Vagina (tissue), 2 donors: ENCODE data around the gene CHMP2A. TPM values are rescaled to one million over a fixed set of nuclear protein-coding genes. Genes with fewer than 3 reads are reported as not detected.

ENCODE experiments used
- DNase-seq, 2 donors: peaks; one replicate each; pipeline ENCODE4 v3.0.0-alpha.2; 2017; ENCODE audit errors: extremely low spot score in 2 of 2
- H3K27ac ChIP-seq: fragments of 200-600 bp; sonication (generic); one replicate; pipeline ENCODE4 v1.5.1; 2019
- H3K27me3 ChIP-seq: fragments of 200-600 bp; sonication (generic); one replicate; pipeline ENCODE4 v1.5.1; 2019
- H3K36me3 ChIP-seq, 2 donors: fragments of 200-600 bp; sonication (generic); one replicate each; pipeline ENCODE4 v1.5.1; 2017 to 2019
- H3K4me1 ChIP-seq: fragments of 200-600 bp; sonication (generic); one replicate; pipeline ENCODE4 v1.5.1; 2019
- H3K4me3 ChIP-seq, 2 donors: fragments of 200-600 bp; sonication (generic); 1 replicate in 1 of 2; 2 replicates in 1 of 2; pipeline ENCODE4 v1.5.1; 2016 to 2019
- H3K9me3 ChIP-seq: fragments of 200-600 bp; sonication (generic); one replicate; pipeline ENCODE4 v1.5.1; 2019
- CTCF ChIP-seq, 3 experiments: fragments of 450-650 bp in 2 of 3; fragments of 200-600 bp in 1 of 3; sonication (generic) in 1 of 3; IDR thresholded peaks; one replicate each; pipeline ENCODE4 v1.5.1; 2017 to 2019; ENCODE audit warnings: antibody characterized with exemption in 3 of 3, mild to moderate bottlenecking in 2 of 3, moderate library complexity in 2 of 3
- POLR2A ChIP-seq, 2 donors: fragments of 450-650 bp; IDR thresholded peaks; one replicate each; pipeline ENCODE4 v1.6.1; 2017; ENCODE audit warnings: antibody characterized with exemption in 2 of 2, mild to moderate bottlenecking in 2 of 2, moderate library complexity in 2 of 2
- POLR2AphosphoS5 ChIP-seq, 2 donors: sonication (generic); formaldehyde crosslinking; IDR thresholded peaks; one replicate each; pipeline ENCODE4 v1.9.0; 2017; ENCODE audit warnings: antibody characterized with exemption in 2 of 2, mild to moderate bottlenecking in 2 of 2, low read depth in 1 of 2; ENCODE audit not compliant: insufficient read depth in 1 of 2
- intact Hi-C: fragments of 100-400 bp; cut with DNase I; formaldehyde crosslinking; loops from one replicate; pipeline ENCODE4 v1.15.1; 2023
- total RNA-seq: library from RNA; depleted of rRNA; stranded (reverse); fragments of >200 nt; gene quantifications from one replicate; pipeline ENCODE4 v1.2.3, GENCODE V29; 2016

The CHMP2A gene
- total RNA-seq, 1 donor from 2014 or later: 76.4 TPM

- Histone ChIP-seq H3K4me1 (peaks cover 8% of the 10 kb centered on the region), H3K27ac (no peak overlapping the region), H3K27me3 (no peaks in the 10 kb centered on the region), H3K4me3 (no peak overlapping the region), H3K36me3 (no peaks in the 10 kb centered on the region), H3K9me3 (no peaks in the 10 kb centered on the region)
- intact Hi-C loops: no loop called here
- DNase-seq: no peak
- TF ChIP-seq CTCF (IDR thresholded peaks at IDR 0.05) (no peak), POLR2AphosphoS5 (IDR thresholded peaks at IDR 0.05; ENCODE audit: insufficient read depth in 1 of 2, low read depth in 1 of 2) (no peak), POLR2A (IDR thresholded peaks at IDR 0.05) (no peak)
Observed at GRCh38 chr19:58536852-58537798, 17.8 kb downstream of the CHMP2A start.

- no peaks in the 10 kb centered on the region for H3K9me3 ChIP-seq
- TF ChIP-seq POLR2AphosphoS5 (IDR thresholded peaks at IDR 0.05; ENCODE audit: insufficient read depth in 1 of 2, low read depth in 1 of 2) (no peak), POLR2A (IDR thresholded peaks at IDR 0.05) (no peak), CTCF (IDR thresholded peaks at IDR 0.05) (no peak)
- H3K4me3 ChIP-seq: no peak overlapping the region
- no peaks in the 10 kb centered on the region for H3K36me3 ChIP-seq
- intact Hi-C loops: no loop called here
- DNase-seq: no peak
- H3K27me3 ChIP-seq: no peaks in the 10 kb centered on the region
- H3K4me1 ChIP-seq: peaks cover 8% of the 10 kb centered on the region
- H3K27ac ChIP-seq: no peak overlapping the region
Observed at GRCh38 chr19:58535857-58536256, 19.0 kb downstream of the CHMP2A start.

- intact Hi-C loops: no loop called here
- Histone ChIP-seq H3K36me3 (no peaks in the 10 kb centered on the region), H3K27ac (no peak overlapping the region), H3K9me3 (no peaks in the 10 kb centered on the region), H3K4me1 (no peaks in the 10 kb centered on the region), H3K4me3 (no peak overlapping the region), H3K27me3 (no peaks in the 10 kb centered on the region)
- no peak for TF ChIP-seq CTCF (IDR thresholded peaks at IDR 0.05)
- TF ChIP-seq POLR2AphosphoS5 (IDR thresholded peaks at IDR 0.05; ENCODE audit: insufficient read depth in 1 of 2, low read depth in 1 of 2): no peak
- no peak for TF ChIP-seq POLR2A (IDR thresholded peaks at IDR 0.05)
- DNase-seq: no peak
Observed at GRCh38 chr19:58531034-58531840, 23.7 kb downstream of the CHMP2A start.

GRCh38 chr19:58529405-58529804 lies 25.5 kb downstream of the CHMP2A start:
- H3K9me3 ChIP-seq: no peaks in the 10 kb centered on the region
- intact Hi-C loops: no loop called here
- H3K27ac ChIP-seq: no peak overlapping the region
- no peaks in the 10 kb centered on the region for H3K36me3 ChIP-seq
- DNase-seq: no peak
- no peaks in the 10 kb centered on the region for H3K4me1 ChIP-seq
- no peak overlapping the region for H3K4me3 ChIP-seq
- TF ChIP-seq POLR2AphosphoS5 (IDR thresholded peaks at IDR 0.05; ENCODE audit: insufficient read depth in 1 of 2, low read depth in 1 of 2): no peak
- no peak for TF ChIP-seq POLR2A (IDR thresholded peaks at IDR 0.05)
- TF ChIP-seq CTCF (IDR thresholded peaks at IDR 0.05): no peak
- H3K27me3 ChIP-seq: no peaks in the 10 kb centered on the region
